ENCODE data around the gene LSP1. TPM values are rescaled to one million over a fixed set of nuclear protein-coding genes. Genes with fewer than 3 reads are reported as not detected.

LSP1 gene
- total and polyA plus RNA-seq, 2 of the 4 experiments (the other 2 are of a cell fraction): not detected

GRCh38 chr11:1870326-1870696, 17.4 kb downstream of the LSP1 start:
- in situ Hi-C loops (cut with MboI; ENCODE audit: low sequenced_read_pairs) (no loop called here), intact Hi-C loops (cut with micrococcal nuclease) (no loop called here), dilution Hi-C loops (cut with HindIII; ENCODE audit: low sequenced_read_pairs, unreplicated experiment) (no loop called here)
- Histone ChIP-seq H3K4me1 (ENCODE audit: control insufficient read depth, insufficient read depth, low read length) (no peaks in the 10 kb centered on the region), H4K91ac (ENCODE audit: insufficient read depth, low read depth, low read length) (no peak overlapping the region), H2AK5ac (ENCODE audit: low read depth, low read length) (no peak overlapping the region), H4K5ac (ENCODE audit: low read depth, low read length) (no peak overlapping the region), H3K4ac (ENCODE audit: low read depth, low read length) (no peak overlapping the region), H3K36me3 (ENCODE audit: control insufficient read depth, insufficient read depth, low read length) (no peaks in the 10 kb centered on the region), H4K20me1 (ENCODE audit: insufficient read depth, low read length) (no peaks in the 10 kb centered on the region), H3K9ac (ENCODE audit: low read depth, low read length) (no peak overlapping the region), H2BK120ac (ENCODE audit: low read depth, low read length) (no peak overlapping the region), H3K27ac (ENCODE audit: insufficient read depth, low read length) (no peak overlapping the region), H2AK9ac (replicated peaks; ENCODE audit: low read depth, low read length, poor library complexity) (no peak overlapping the region), H2BK15ac (ENCODE audit: low read depth, low read length) (no peak overlapping the region), H4K8ac (ENCODE audit: low read depth in 2 of 2, low read length in 2 of 2) (no peak overlapping the region), H3K4me3 (ENCODE audit: insufficient read depth, low read depth, low read length) (no peak overlapping the region), H3K56ac (ENCODE audit: extremely low read depth, insufficient read depth, low read length) (no peak overlapping the region), H3K14ac (replicated peaks; ENCODE audit: low read depth, low read length) (no peak overlapping the region), H3K9me1 (ENCODE audit: insufficient read depth, low read length) (no peaks in the 10 kb centered on the region), H3K79me1 (ENCODE audit: low read depth in 1 of 2, low read length in 2 of 2) (no peaks in the 10 kb centered on the region), H3K4me2 (ENCODE audit: low read depth, low read length) (no peak overlapping the region), H3K27me3 (ENCODE audit: control insufficient read depth, insufficient read depth, low read length) (peaks cover 22% of the 10 kb centered on the region; the same call in 1 of the 2 replicates), H3K23ac (ENCODE audit: low read depth, low read length) (no peak overlapping the region), H2AFZ (replicated peaks; ENCODE audit: low read length, poor library complexity) (no peak overlapping the region), H2BK5ac (ENCODE audit: low read depth, low read length, poor library complexity, severe bottlenecking) (no peak overlapping the region), H2BK20ac (ENCODE audit: low read depth, low read length) (no peak overlapping the region), H3K9me3 (ENCODE audit: control insufficient read depth, insufficient read depth, low read length) (no peaks in the 10 kb centered on the region), H3K18ac (ENCODE audit: low read depth, low read length) (no peak overlapping the region)
- ChIA-PET CTCF (interaction anchor here (0.7 to 1.0 kb wide), 2 partner anchors 12 to 271 kb away, joined by 3 read pairs; no protein-coding TSS in a partner anchor), POLR2A (ENCODE audit: unreplicated experiment) (no interaction called here)
- ATAC-seq (ENCODE audit: low read depth) (no peak), DNase-seq (no peak)
- no TSS peak for BruUV-seq (replicated peaks)
- 100% methylated on average over 3 of the region's 12 CpGs; no CpG with 5 or more reads in 1 of the 2 experiments for WGBS, 2 experiments (ENCODE audit: extremely low coverage in 2 of 2, insufficient read length in 1 of 2)
- no peak for TF ChIP-seq RCOR1 (IDR thresholded peaks at IDR 0.05; ENCODE audit: insufficient replicate concordance, low read length)
- TF ChIP-seq USF2 (IDR thresholded peaks at IDR 0.05; ENCODE audit: low read depth, low read length): no peak
- TF ChIP-seq POLR2A (IDR thresholded peaks at IDR 0.05; ENCODE audit: low read depth, low read length): no peak
- TF ChIP-seq CHD1 (IDR thresholded peaks at IDR 0.05; ENCODE audit: low read depth, low read length): no peak
- TF ChIP-seq BHLHE40 (IDR thresholded peaks at IDR 0.05; ENCODE audit: low read depth, low read length): no peak
- TF ChIP-seq CEBPB (IDR thresholded peaks at IDR 0.05; ENCODE audit: low read depth, low read length): no peak
- TF ChIP-seq RFX5 (IDR thresholded peaks at IDR 0.05; ENCODE audit: low read depth, low read length): no peak
- TF ChIP-seq FOS (IDR thresholded peaks at IDR 0.05; ENCODE audit: low read depth, low read length): no peak
- TF ChIP-seq ELK1 (IDR thresholded peaks at IDR 0.05; ENCODE audit: borderline replicate concordance, low read depth, low read length): no peak
- no peak for TF ChIP-seq CTCF (conservative IDR thresholded peaks at IDR 0.05; ENCODE audit: low read depth, low read length)
- no peak for TF ChIP-seq MAZ (IDR thresholded peaks at IDR 0.05; ENCODE audit: borderline replicate concordance, low read depth, low read length)
- TF ChIP-seq RAD21 (IDR thresholded peaks at IDR 0.05; ENCODE audit: low read length): no peak
- TF ChIP-seq SMC3 (IDR thresholded peaks at IDR 0.05; ENCODE audit: low read depth, low read length): no peak
- no peak for TF ChIP-seq NFE2L2 (IDR thresholded peaks at IDR 0.05; ENCODE audit: low read depth, low read length)
- no peak for TF ChIP-seq MAFK (IDR thresholded peaks at IDR 0.05; ENCODE audit: low read depth, low read length)
- no peak for TF ChIP-seq MXI1 (IDR thresholded peaks at IDR 0.05; ENCODE audit: borderline replicate concordance, low read depth, low read length)
